Testis (tissue), 3 donors: ENCODE measurements around the gene COL23A1. TPM values are rescaled to one million over a fixed set of nuclear protein-coding genes. Genes with fewer than 3 reads are reported as not detected.
"Not testable (repeated sequence)": the region's sequence is repeated elsewhere in the genome, so short reads cannot be mapped to it uniquely, and the experiment has no call there.

Experiments
- DNase-seq: peaks from one replicate; pipeline ENCODE4 v3.0.0-alpha.2; 2019
- H3K27ac ChIP-seq, 2 donors: fragments of 200-600 bp; sonication (generic); one replicate each; pipeline ENCODE4 v1.5.1; 2019
- H3K27me3 ChIP-seq: fragments of 200-600 bp; sonication (generic); one replicate; pipeline ENCODE4 v1.5.1; 2019
- H3K36me3 ChIP-seq: fragments of 200-600 bp; sonication (generic); one replicate; pipeline ENCODE4 v1.5.1; 2017; ENCODE audit warnings: low read depth; ENCODE audit errors: missing control alignments
- H3K4me1 ChIP-seq: fragments of 200-600 bp; sonication (generic); one replicate; pipeline ENCODE4 v1.5.1; 2019
- H3K4me3 ChIP-seq, 2 donors: fragments of 200-600 bp; sonication (generic); one replicate each; pipeline ENCODE4 v1.5.1; 2017 to 2019
- H3K9me3 ChIP-seq: fragments of 200-600 bp; sonication (generic); one replicate; pipeline ENCODE4 v1.5.1; 2017
- POLR2A ChIP-seq: fragments of 450-650 bp; IDR thresholded peaks from one replicate; pipeline ENCODE4 v1.6.1; 2017; ENCODE audit warnings: antibody characterized with exemption, mild to moderate bottlenecking, moderate library complexity
- WGBS, 2 donors: methylation state at CpG; one replicate each; pipeline ENCODE4 v1.1.5; 2018; 5-methylcytosine and 5-hydroxymethylcytosine counted together
- intact Hi-C: fragments of 100-400 bp; cut with DNase I; formaldehyde crosslinking; loops from one replicate; pipeline ENCODE4 v1.15.1; 2023; ENCODE audit warnings: low total_unique reads
- polyA plus RNA-seq: library from polyadenylated mRNA; stranded (reverse); fragments of 350-450 nt; fragmentation: Illumina TruSeq; extraction: RNeasy Lipid Tissue Mini Kit (QIAGEN cat#74804); gene quantifications from one replicate; pipeline ENCODE4 v1.2.3, GENCODE V29; 2014; ENCODE audit warnings: low read depth, low replicate concordance; ENCODE audit not compliant: insufficient read depth
- total RNA-seq, 2 donors: library from RNA; depleted of rRNA; stranded (reverse); fragments of >200 nt; gene quantifications; one replicate each; pipeline ENCODE4 v1.2.3, GENCODE V29; 2016
- TF ChIP-seq, protein P1 (sequence below), 3 experiments: fragments of 450-650 bp in 2 of 3; fragments of 200-600 bp in 1 of 3; sonication (generic) in 1 of 3; IDR thresholded peaks; one replicate each; pipeline ENCODE4 v1.5.1; 2016 to 2019; ENCODE audit warnings: antibody characterized with exemption in 3 of 3, mild to moderate bottlenecking in 2 of 3, moderate library complexity in 1 of 3

Gene COL23A1
- total and polyA plus RNA-seq, 3 donors from 2014 or later: 4.3 to 5.5 (median 5.0) TPM

DNA sequence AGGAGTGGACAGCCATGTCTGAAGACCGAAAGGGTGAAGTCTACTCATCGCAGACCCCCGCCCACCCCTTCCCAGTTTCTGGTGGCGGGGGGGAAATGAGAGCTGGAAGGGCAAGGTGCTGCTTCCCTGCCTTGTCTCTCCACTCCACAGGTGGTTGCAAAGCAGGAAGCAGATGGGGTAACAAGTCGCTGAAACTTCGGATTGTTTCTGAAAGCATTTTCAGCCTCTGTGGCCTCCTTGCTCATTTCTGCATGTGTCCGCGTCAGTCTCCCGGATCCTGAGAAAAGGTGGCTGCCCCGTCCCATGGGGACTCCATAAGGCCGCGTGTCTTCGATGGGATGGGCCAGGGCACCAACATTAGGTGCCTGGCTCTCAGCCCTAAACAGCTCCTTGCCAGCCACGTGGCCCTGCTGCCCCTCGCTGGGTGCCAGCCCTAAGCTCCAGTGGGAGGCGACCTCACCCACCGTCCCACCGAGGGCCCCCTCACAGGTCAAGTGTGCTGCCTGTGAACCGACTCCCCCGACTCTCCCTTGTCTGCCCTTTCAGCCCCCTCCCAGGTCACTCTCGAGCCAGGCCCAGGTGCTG is 358.6 kb downstream of the COL23A1 start:
- peaks cover 16% of the 10 kb centered on the region for H3K4me1 ChIP-seq
- intact Hi-C loops: no loop called here
- no peaks in the 10 kb centered on the region for H3K36me3 ChIP-seq
- no peaks in the 10 kb centered on the region for H3K27me3 ChIP-seq
- peak overlapping the region; percentile 90 to 98 for H3K27ac ChIP-seq
- peak overlapping the region; percentile 94 to 95 for H3K4me3 ChIP-seq
- DNase-seq: no peak
- TF ChIP-seq, protein P1, sequence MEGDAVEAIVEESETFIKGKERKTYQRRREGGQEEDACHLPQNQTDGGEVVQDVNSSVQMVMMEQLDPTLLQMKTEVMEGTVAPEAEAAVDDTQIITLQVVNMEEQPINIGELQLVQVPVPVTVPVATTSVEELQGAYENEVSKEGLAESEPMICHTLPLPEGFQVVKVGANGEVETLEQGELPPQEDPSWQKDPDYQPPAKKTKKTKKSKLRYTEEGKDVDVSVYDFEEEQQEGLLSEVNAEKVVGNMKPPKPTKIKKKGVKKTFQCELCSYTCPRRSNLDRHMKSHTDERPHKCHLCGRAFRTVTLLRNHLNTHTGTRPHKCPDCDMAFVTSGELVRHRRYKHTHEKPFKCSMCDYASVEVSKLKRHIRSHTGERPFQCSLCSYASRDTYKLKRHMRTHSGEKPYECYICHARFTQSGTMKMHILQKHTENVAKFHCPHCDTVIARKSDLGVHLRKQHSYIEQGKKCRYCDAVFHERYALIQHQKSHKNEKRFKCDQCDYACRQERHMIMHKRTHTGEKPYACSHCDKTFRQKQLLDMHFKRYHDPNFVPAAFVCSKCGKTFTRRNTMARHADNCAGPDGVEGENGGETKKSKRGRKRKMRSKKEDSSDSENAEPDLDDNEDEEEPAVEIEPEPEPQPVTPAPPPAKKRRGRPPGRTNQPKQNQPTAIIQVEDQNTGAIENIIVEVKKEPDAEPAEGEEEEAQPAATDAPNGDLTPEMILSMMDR (IDR thresholded peaks at IDR 0.05): no peak
- no peak for TF ChIP-seq POLR2A
- 23 to 35% methylated on average over 4 to 21 of the region's 21 CpGs for WGBS, 2 donors
- H3K9me3 ChIP-seq: no peaks in the 10 kb centered on the region

DNA sequence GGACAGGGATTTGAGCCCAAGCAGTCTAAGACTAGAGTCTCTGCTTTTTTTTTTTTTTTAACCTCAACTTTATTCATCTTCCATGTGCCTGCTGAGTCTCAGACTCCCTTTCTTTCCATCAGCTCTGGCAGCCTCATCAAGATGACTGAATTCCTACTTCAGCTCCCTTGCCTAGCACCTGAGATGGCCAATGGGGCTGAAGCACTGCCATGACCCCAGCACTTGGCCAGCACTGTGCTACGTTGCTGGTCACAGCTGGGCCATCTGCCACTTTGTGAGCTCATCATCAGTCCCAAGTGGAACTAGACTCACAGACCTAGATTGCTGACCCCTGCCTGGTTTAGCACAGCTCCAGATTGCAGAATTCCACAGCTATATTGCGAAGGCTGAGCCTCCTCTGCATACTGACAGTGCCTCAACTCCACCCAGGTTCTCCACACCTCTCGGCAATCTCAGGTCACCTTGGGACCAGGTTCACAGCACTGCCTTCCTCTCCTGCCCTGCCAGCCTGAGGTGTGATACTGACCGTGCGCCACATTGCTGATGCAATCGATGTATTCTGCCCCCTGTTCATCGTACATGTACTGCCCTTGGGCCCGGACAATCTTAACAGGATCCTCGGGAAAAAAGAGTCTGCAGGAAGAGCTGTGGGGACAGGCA is 359.2 kb downstream of the COL23A1 start:
- DNase-seq: no peak
- intact Hi-C loops: no loop called here
- Histone ChIP-seq H3K4me3 (peak overlapping the region; percentile 94 to 95), H3K36me3 (no peaks in the 10 kb centered on the region), H3K9me3 (no peaks in the 10 kb centered on the region), H3K4me1 (peaks cover 15% of the 10 kb centered on the region), H3K27ac (no peak overlapping the region), H3K27me3 (no peaks in the 10 kb centered on the region)
- no peak for TF ChIP-seq POLR2A
- TF ChIP-seq, protein P1 (IDR thresholded peaks at IDR 0.05): no peak
- WGBS, 2 donors: 44 to 60% methylated on average over 8 to 9 of the region's 9 CpGs

DNA sequence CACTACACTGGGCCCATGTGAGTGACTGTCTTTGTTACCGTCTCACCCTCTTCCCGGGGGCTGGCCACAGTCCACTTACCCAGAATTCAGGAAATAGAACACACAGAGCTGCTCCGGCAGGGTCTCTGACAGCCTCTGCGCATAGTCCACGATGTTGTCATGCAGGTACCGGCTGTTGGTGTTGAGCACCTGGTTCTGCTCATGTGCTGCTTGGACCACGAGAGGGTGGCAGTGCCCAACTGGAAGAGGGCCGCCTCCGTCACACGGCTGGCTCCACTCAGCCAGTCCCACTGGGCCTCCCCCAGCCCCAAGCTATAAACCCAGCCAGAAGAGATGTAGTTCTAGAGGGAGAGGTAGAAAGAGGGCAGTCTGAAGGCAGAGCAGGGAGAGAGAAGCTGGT is 360.3 kb downstream of the COL23A1 start:
- Histone ChIP-seq H3K9me3 (no peaks in the 10 kb centered on the region), H3K36me3 (no peaks in the 10 kb centered on the region), H3K4me3 (no peak overlapping the region), H3K27me3 (no peaks in the 10 kb centered on the region), H3K27ac (no peak overlapping the region), H3K4me1 (peaks cover 15% of the 10 kb centered on the region)
- DNase-seq: no peak
- intact Hi-C loops: no loop called here
- TF ChIP-seq POLR2A: no peak
- TF ChIP-seq, protein P1 (IDR thresholded peaks at IDR 0.05): no peak
- WGBS, 2 donors: 81 to 90% methylated on average over 6 to 10 of the region's 10 CpGs

DNA sequence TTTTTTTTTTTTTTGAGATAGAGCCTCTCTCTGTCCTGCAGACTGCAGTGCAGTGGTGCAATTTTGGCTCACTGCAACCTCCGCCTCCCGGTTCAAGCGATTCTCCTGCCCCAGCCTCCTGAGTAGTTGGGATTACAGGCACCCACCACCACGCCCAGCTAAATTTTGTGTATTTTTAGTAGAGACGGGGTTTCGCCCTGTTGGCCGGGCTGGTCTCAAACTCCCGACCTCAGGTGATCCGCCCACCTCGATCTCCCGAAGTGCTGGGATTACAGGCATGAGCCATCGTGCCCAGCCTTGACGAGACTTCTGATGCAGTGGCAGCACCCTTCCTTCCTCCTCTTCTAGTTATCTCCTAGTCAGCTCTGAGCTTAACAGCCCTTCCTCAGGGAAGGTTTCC is 361.1 kb downstream of the COL23A1 start:
- WGBS, 2 donors: 88 to 93% methylated on average over 13 of the region's 13 CpGs
- H3K4me1 ChIP-seq: peaks cover 15% of the 10 kb centered on the region
- H3K9me3 ChIP-seq, DNase-seq, H3K27me3 ChIP-seq, intact Hi-C loops, H3K27ac ChIP-seq, H3K36me3 ChIP-seq, H3K4me3 ChIP-seq: not testable (repeated sequence)

DNA sequence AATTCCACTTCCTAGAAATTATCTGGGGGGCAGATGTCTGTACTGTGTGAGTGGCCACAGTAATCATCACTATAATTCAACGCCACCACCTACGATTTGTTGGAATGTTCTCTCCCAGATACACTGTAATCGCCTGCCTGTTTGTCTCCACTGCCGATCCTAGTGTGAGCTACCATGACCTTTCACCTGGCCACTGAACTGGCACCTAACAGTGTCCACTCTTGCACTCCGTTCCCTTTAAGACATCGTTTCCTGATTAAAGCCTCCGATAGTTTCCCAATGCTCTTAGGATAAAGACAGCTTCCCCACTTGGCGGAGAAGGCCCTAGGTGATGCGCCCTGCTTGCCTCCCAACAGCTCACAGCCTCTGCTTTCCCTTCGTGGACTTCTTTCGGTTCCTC is 361.6 kb downstream of the COL23A1 start:
- Histone ChIP-seq H3K4me1 (peaks cover 15% of the 10 kb centered on the region), H3K9me3 (no peaks in the 10 kb centered on the region), H3K27ac (no peak overlapping the region), H3K4me3 (no peak overlapping the region), H3K36me3 (no peaks in the 10 kb centered on the region), H3K27me3 (no peaks in the 10 kb centered on the region)
- DNase-seq: no peak
- WGBS, 2 donors: 92 to 95% methylated on average over 11 of the region's 11 CpGs
- TF ChIP-seq, protein P1 (IDR thresholded peaks at IDR 0.05): no peak
- TF ChIP-seq POLR2A: no peak
- intact Hi-C loops: no loop called here
